Osteocyte (in vitro differentiated cells): ENCODE results near the gene CBLIF. TPM values are rescaled to one million over a fixed set of nuclear protein-coding genes. Genes with fewer than 3 reads are reported as not detected.
A peak's percentile ranks its signal among the peaks of the same experiment; 100 is the strongest.

Source experiments
- DNase-seq: peaks from one replicate; pipeline ENCODE4 v3.0.0; 2021; ENCODE audit warnings: mixed read lengths; ENCODE audit not compliant: unreplicated experiment; ENCODE audit errors: extremely low spot score
- H3K27ac Mint-ChIP-seq: one replicate; pipeline ENCODE4 v1.8.0; 2021; ENCODE audit warnings: mild to moderate bottlenecking, mixed read lengths; ENCODE audit not compliant: unreplicated experiment
- H3K27me3 Mint-ChIP-seq: one replicate; pipeline ENCODE4 v1.8.0; 2021; ENCODE audit warnings: mixed read lengths; ENCODE audit not compliant: unreplicated experiment
- H3K36me3 Mint-ChIP-seq: one replicate; pipeline ENCODE4 v1.8.0; 2021; ENCODE audit warnings: mixed read lengths; ENCODE audit not compliant: unreplicated experiment
- H3K4me1 Mint-ChIP-seq: one replicate; pipeline ENCODE4 v1.8.0; 2021; ENCODE audit warnings: mixed read lengths; ENCODE audit not compliant: unreplicated experiment
- H3K4me3 Mint-ChIP-seq: one replicate; pipeline ENCODE4 v1.8.0; 2021; ENCODE audit warnings: mild to moderate bottlenecking, moderate library complexity, mixed read lengths; ENCODE audit not compliant: unreplicated experiment
- H3K9me3 Mint-ChIP-seq: one replicate; pipeline ENCODE4 v1.8.0; 2021; ENCODE audit warnings: mixed read lengths; ENCODE audit not compliant: unreplicated experiment
- CTCF ChIP-seq: fragments of 200-600 bp; sonication (generic); IDR thresholded peaks from 2 replicates; pipeline ENCODE4 v1.5.0; 2021; ENCODE audit warnings: antibody characterized with exemption, mild to moderate bottlenecking, moderate library complexity
- total RNA-seq: library from RNA; stranded (reverse); gene quantifications from 2 replicates; pipeline ENCODE4 v1.2.1, GENCODE V29; 2021

The CBLIF gene
- total RNA-seq, 1 donor from 2014 or later, result not detected

DNA sequence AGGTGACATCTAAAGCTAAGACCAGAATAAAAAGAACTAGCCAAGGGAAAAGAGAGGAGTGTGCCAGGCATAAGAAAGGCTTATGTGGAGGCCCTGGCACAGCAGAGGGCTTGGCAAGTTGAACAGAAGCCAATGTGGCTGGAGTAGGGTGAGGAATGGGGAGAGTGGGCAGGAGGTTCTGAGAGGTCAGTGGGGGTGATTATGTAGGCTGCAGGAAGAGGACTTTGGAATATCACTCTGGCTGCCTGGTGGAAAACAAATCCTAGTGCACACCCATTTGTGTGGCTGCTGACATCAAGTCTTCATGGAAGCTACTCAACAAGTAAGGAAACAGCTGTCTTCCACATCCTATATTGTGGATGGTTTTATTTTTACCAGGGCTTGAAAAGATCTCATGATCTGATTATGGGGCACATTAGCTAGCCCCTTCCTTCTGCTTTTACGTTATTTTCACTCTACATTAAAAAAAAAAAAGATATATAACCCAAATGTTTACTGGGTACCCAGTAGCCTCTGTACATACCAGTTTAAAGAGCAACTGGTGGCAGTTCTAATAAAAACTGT lies 38.2 kb downstream of the CBLIF start:
- Mint-ChIP-seq H3K27me3 (no peaks in the 10 kb centered on the region), H3K4me1 (peaks cover 23% of the 10 kb centered on the region), H3K36me3 (peaks cover 19% of the 10 kb centered on the region), H3K27ac (no peak overlapping the region), H3K9me3 (peaks cover 4% of the 10 kb centered on the region), H3K4me3 (no peak overlapping the region)
- TF ChIP-seq CTCF, result no peak
- no peak for DNase-seq

DNA sequence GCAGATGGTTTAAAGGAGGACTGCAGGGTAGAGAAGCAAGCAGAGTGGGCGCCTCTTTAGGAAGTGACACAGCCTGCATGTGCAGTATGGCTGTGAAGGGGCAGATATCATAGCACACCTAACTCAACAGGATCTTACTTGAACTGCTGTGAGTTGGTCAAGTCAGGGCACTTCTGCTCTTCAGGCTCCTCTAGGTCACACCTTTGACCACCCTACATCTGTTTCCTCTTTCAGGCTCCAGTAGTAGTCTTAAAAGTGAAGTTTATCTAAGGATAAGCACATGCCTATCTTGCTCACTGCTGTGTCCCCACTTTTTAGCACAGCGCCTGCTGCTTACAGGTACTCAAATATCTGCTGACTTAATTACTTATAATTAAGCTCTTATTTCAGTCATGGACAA lies 41.2 kb downstream of the CBLIF start:
- no peak for TF ChIP-seq CTCF
- Mint-ChIP-seq H3K9me3 (no peaks in the 10 kb centered on the region), H3K27ac (no peak overlapping the region), H3K4me3 (no peak overlapping the region), H3K4me1 (peaks cover 7% of the 10 kb centered on the region), H3K36me3 (peaks cover 28% of the 10 kb centered on the region), H3K27me3 (no peaks in the 10 kb centered on the region)
- DNase-seq, result no peak

- Mint-ChIP-seq H3K4me3 (no peak overlapping the region), H3K36me3 (peaks cover 25% of the 10 kb centered on the region)
- DNase-seq, result no peak
These were observed 42.6 kb downstream of the CBLIF start for GRCh38 chr11:59802639-59803176.

DNA sequence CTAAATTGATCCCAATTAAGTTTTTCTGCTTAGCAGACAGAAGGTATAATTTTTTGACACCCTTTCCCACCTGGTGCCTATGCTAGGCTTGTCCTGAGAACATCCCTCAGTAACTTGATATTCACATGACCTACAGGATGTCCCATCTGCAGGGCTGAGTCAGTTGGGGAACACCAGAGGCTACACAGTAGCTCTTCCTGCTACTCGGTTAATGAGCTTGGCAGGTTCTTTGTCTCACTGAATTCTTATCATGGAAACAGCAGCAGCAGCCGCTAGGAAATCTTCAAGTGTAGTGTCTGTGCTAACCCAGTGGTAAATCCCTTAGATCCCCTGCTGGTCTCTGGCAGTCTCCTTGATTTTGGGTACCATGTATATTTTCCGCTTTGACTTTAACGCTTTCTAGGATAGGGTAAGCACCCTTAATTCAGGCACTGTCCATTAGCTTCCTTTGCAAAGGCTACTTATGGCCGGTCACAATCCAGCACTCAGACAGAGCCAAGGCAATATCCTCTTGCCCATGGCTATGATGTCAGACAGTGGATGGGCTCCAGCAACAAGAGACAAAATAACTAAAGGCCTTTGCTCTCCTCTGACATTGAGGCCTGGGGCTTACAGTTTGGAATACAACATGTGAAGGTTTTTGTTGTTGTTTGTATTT lies 43.2 kb downstream of the CBLIF start:
- no peak for DNase-seq
- Mint-ChIP-seq H3K9me3 (no peaks in the 10 kb centered on the region), H3K27me3 (no peaks in the 10 kb centered on the region), H3K4me1 (peaks cover 3% of the 10 kb centered on the region), H3K36me3 (peaks cover 29% of the 10 kb centered on the region), H3K4me3 (no peak overlapping the region), H3K27ac (no peak overlapping the region)
- TF ChIP-seq CTCF, result no peak

More at GRCh38 chr11:59802639-59803176, 42.6 kb downstream of the CBLIF start:
- Mint-ChIP-seq H3K4me1 (peaks cover 3% of the 10 kb centered on the region), H3K27ac (no peak overlapping the region), H3K27me3 (no peaks in the 10 kb centered on the region), H3K9me3 (no peaks in the 10 kb centered on the region)
- TF ChIP-seq CTCF, result peak; percentile 82

DNA sequence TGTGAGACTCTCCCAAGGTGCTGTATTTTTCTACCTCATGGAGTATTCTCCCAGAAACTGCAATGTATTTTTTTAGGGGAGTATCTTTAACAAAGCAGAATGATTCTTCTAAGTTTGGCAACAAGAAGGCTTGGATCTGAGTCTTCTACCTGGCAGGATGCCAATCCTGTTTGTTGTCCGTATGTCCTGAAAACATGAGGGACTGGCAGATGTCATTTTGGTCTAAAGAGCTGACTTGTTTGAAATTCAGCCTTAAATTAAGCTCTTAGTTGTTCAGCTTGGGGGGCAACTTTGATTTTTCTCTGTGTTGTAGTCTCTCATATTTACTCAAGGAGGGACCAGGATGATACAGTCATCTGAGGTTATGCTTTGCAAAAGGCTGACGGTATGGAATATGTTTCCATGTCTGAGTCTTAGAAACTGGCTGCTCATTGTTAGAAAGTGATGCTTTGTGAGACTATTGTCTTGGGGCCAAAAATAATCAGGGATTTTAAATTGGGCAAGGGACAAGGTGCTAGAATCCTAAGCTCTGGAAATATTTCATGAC lies 44.1 kb downstream of the CBLIF start:
- Mint-ChIP-seq H3K27ac (no peak overlapping the region), H3K36me3 (peaks cover 21% of the 10 kb centered on the region), H3K9me3 (no peaks in the 10 kb centered on the region), H3K4me1 (peaks cover 3% of the 10 kb centered on the region), H3K4me3 (no peak overlapping the region), H3K27me3 (no peaks in the 10 kb centered on the region)
- no peak for TF ChIP-seq CTCF
- DNase-seq, result no peak
